K562 (cell line): Measurements from ENCODE around the gene ILF3.

Experiments used
- CBX3 ChIP-seq, 2 experiments: IDR thresholded peaks; 1 replicate in 1 of 2; 2 replicates in 1 of 2; pipeline ENCODE4 v1.6.1; 2012; ENCODE audit warnings: inconsistent platforms in 2 of 2, low read length in 2 of 2, borderline replicate concordance in 1 of 2, control low read depth in 1 of 2
- CBX5 ChIP-seq: IDR thresholded peaks from 2 replicates; pipeline ENCODE4 v1.6.1; 2014; ENCODE audit warnings: low read depth, borderline replicate concordance
- CTCF ChIP-seq, 3 experiments: IDR thresholded peaks in 2 of 3; conservative IDR thresholded peaks in 1 of 3; 2 replicates each; pipeline ENCODE4 v1.5.1; 2011 to 2012; ENCODE audit warnings: low read length in 3 of 3, mild to moderate bottlenecking in 3 of 3, control low read depth in 2 of 3, improper control_type of control experiment in 1 of 3, inconsistent platforms in 1 of 3, low read depth in 1 of 3, mixed read lengths in 1 of 3, moderate library complexity in 1 of 3; ENCODE audit not compliant: insufficient read depth in 2 of 3
- CTCFL ChIP-seq: IDR thresholded peaks from 2 replicates; pipeline ENCODE4 v1.6.1; 2011; ENCODE audit warnings: borderline replicate concordance, low read depth, mild to moderate bottlenecking, moderate library complexity, low read length; ENCODE audit not compliant: insufficient read depth, poor library complexity, severe bottlenecking
- FOXA1 ChIP-seq: fragments of 450-650 bp; IDR thresholded peaks from 2 replicates; pipeline ENCODE4 v1.6.1; 2016; ENCODE audit warnings: mild to moderate bottlenecking, borderline replicate concordance
- FOXP4 ChIP-seq: sonication (generic); formaldehyde crosslinking; IDR thresholded peaks from 2 replicates; pipeline ENCODE4 v1.8.0; 2022; ENCODE audit warnings: mild to moderate bottlenecking, missing genetic modification reagents, borderline replicate concordance
- MNT ChIP-seq, 2 experiments: fragments of 450-650 bp; conservative IDR thresholded peaks; 2 replicates each; pipeline ENCODE4 v1.6.1; 2017; ENCODE audit warnings: mild to moderate bottlenecking in 2 of 2, moderate library complexity in 2 of 2
- PREB ChIP-seq: sonication (generic); formaldehyde crosslinking; IDR thresholded peaks from 2 replicates; pipeline ENCODE4 v1.8.1; 2023; ENCODE audit warnings: mild to moderate bottlenecking, missing genetic modification reagents
- PYGO2 ChIP-seq: fragments of 450-650 bp; IDR thresholded peaks from 2 replicates; pipeline ENCODE4 v1.6.1; 2016; ENCODE audit warnings: mild to moderate bottlenecking, missing genetic modification characterization, moderate library complexity, missing compliant biosample characterization
- SMAD4 ChIP-seq: fragments of 250-450 bp; sonication (Bioruptor Pico); conservative IDR thresholded peaks from 2 replicates; pipeline ENCODE4 v1.8.0; 2021; ENCODE audit warnings: inconsistent platforms, mild to moderate bottlenecking, moderate library complexity
- SREBF1 ChIP-seq: fragments of 150-350 bp; IDR thresholded peaks from 2 replicates; pipeline ENCODE4 v1.6.1; 2014; ENCODE audit warnings: antibody characterized with exemption, low read depth, low read length, borderline replicate concordance
- TCFL5 ChIP-seq: fragments of 250-450 bp; sonication (Bioruptor Pico); conservative IDR thresholded peaks from 2 replicates; pipeline ENCODE4 v1.6.1; 2021; ENCODE audit warnings: mild to moderate bottlenecking, moderate library complexity, matching md5 sums
- ZNF395 ChIP-seq: fragments of 200-800 bp; sonication (Bioruptor generic); IDR thresholded peaks from 2 replicates; pipeline ENCODE4 v1.6.1; 2017; ENCODE audit warnings: missing genetic modification characterization, missing compliant biosample characterization

GRCh38 chr19:10681658-10682057 is 27.5 kb downstream of the ILF3 start:
- no peak for TF ChIP-seq FOXA1
- TF ChIP-seq TCFL5 (CRISPR knock-in tag) = no peak
- no peak for TF ChIP-seq CTCFL
- no peak for TF ChIP-seq MNT (conservative IDR thresholded peaks at IDR 0.05)
- TF ChIP-seq SREBF1 = no peak
- no peak for TF ChIP-seq ZNF395 (CRISPR knock-in tag)
- no peak for TF ChIP-seq CBX5
- no peak for TF ChIP-seq PREB (CRISPR knock-in tag)
- TF ChIP-seq CTCF (IDR thresholded peaks at IDR 0.05 in 2 of 3, conservative IDR thresholded peaks at IDR 0.05 in 1 of 3; ENCODE audit: insufficient read depth in 2 of 3, low read depth in 1 of 3, low read length in 3 of 3) = no peak
- no peak for TF ChIP-seq PYGO2 (tag)
- no peak for TF ChIP-seq CBX3 (IDR thresholded peaks at IDR 0.05; ENCODE audit: borderline replicate concordance in 1 of 2, low read length in 2 of 2)
- no peak for TF ChIP-seq SMAD4 (CRISPR knock-in tag)
- TF ChIP-seq FOXP4 (CRISPR knock-in tag) = no peak
